ENCODE results near the gene FUCA1.

The FUCA1 gene

DNA sequence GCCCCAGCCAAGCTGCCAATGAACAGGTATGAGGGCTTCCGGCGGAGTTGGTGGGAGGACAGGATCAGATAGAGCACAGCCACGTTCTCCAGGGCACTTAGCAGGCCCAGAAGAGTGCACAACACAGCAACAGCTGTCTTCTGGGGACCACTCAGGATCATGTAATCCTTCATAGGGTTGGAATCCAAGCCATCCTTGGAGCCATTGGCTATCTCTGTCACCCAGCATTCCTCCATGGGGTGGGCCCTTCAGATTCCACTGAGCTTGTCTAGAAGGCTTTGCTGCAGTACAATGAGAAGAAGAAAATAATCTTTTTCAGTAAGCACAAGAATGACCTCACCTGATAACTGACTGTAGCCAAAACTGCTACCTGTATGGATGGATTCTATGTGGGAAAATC is 7.3 kb upstream of the FUCA1 start:
- H3K4me3 ChIP-seq = no peak overlapping the region
- no peak for TF ChIP-seq CTCF (IDR thresholded peaks at IDR 0.05)
- no peak overlapping the region for H3K27ac ChIP-seq
- no peak for DNase-seq (ENCODE audit: low spot score)

DNA sequence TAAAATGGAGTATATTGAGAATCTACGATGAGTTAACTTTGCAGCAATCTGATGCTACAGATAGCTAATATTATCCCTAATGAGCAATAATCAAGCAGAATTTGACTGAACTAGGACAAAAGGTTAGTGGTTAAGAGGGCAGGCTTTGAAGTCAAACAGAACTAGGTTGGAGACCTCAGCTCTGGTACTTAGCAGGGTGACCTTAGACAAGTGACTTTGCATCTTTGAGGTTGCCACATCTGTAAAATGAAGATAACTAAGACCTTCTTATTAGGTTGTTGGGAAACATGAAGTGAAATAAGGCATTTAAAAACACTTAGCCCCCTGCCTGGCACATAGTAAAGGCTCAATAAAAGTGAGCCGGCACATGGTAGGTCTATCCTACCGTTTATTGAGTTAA is 4.3 kb upstream of the FUCA1 start:
- DNase-seq (ENCODE audit: low spot score) = no peak
- H3K4me3 ChIP-seq = no peak overlapping the region
- H3K27ac ChIP-seq = no peak overlapping the region
- TF ChIP-seq CTCF (IDR thresholded peaks at IDR 0.05) = no peak

DNA sequence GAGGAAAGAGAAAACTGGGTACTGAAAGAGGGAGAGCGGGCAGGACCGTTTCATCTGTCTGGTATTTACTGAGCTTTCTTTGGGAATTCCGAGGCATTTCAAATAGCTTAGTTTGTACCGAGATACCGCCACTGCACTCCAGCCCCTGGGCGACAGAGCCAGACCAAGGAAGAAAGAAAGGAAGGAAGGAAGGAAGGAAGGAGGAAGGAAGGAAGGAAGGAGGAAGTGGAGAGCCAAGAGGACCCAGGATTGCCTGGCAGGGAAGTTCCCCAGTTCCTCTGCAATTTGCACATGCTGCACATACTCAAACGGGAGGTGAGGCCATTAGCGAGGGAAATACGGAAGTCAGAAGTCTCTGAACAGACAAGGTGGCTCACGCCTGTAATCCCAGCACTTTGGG is 961 bp upstream of the FUCA1 start:
- H3K4me3 ChIP-seq = peak overlapping the region; percentile 94
- TF ChIP-seq CTCF (IDR thresholded peaks at IDR 0.05) = no peak
- H3K27ac ChIP-seq = peak overlapping the region; percentile 42 to 86
- no peak for DNase-seq (ENCODE audit: low spot score)

DNA sequence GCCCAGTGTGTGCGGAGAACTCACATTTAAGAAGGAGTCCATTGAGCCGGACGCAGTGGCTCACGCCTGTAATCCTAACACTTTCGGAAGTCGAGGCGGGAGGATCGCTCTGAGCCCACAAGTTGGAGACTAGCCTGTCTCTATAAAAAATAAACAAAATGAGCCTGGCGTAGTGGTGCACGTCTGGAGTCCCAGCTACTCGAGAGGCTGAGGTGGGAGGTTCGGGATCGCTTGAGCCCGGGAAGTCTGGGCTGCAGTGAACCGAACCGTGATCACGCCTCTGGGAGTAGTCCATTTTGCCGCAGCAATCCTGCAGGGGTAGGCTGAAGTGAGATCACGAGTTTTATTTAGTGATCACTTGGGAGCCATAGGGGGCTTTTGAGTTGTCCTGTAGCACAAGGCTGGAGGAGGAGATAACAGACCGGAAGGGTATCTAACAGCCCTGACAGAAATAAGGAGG is 497 bp upstream of the FUCA1 start:
- H3K27ac ChIP-seq = peak overlapping the region; percentile 42 to 86
- peak overlapping the region; percentile 94 for H3K4me3 ChIP-seq
- DNase-seq (ENCODE audit: low spot score) = no peak
- TF ChIP-seq CTCF (IDR thresholded peaks at IDR 0.05) = peak; percentile 32

- Histone ChIP-seq H3K4me3 (peak overlapping the region; percentile 94), H3K27ac (peak overlapping the region; percentile 42 to 86)
- no peak for DNase-seq (ENCODE audit: low spot score)
- TF ChIP-seq CTCF (IDR thresholded peaks at IDR 0.05) = no peak
These were observed 572 bp downstream of the FUCA1 start for GRCh38 chr1:23867542-23867894.

GRCh38 chr1:23865543-23865930 is 2.6 kb downstream of the FUCA1 start:
- Histone ChIP-seq H3K27ac (peak overlapping the region in 1 of 2 donors; percentile 34), H3K4me3 (no peak overlapping the region)
- TF ChIP-seq CTCF (IDR thresholded peaks at IDR 0.05) = no peak
- no peak for DNase-seq (ENCODE audit: low spot score)

GRCh38 chr1:23864801-23865542 is 3.1 kb downstream of the FUCA1 start:
- TF ChIP-seq CTCF (IDR thresholded peaks at IDR 0.05) = no peak
- H3K4me3 ChIP-seq = no peak overlapping the region
- peak overlapping the region in 1 of 2 donors; percentile 34 for H3K27ac ChIP-seq
- DNase-seq (ENCODE audit: low spot score) = no peak

All from coronary artery (tissue), 2 donors.